GM21737 (cell line): ENCODE results near the gene DBP.
A peak's percentile ranks its signal among the peaks of the same experiment; 100 is the strongest.
"Not testable (repeated sequence)": the region's sequence is repeated elsewhere in the genome, so short reads cannot be mapped to it uniquely, and the experiment has no call there.

Experiments used
- ATAC-seq: cut with Tn5 transposase; IDR thresholded peaks from one replicate; pipeline ENCODE4 v1.9.1; 2021; ENCODE audit warnings: mild to moderate bottlenecking, moderate library complexity; ENCODE audit not compliant: unreplicated experiment

The DBP gene

GRCh38 chr19:48668761-48669160 lies 31.6 kb upstream of the DBP start:
- ATAC-seq = no peak

- ATAC-seq = no peak
Observed at GRCh38 chr19:48668332-48668731, 31.2 kb upstream of the DBP start.

GRCh38 chr19:48665786-48666185 lies 28.6 kb upstream of the DBP start:
- ATAC-seq = no peak

- no peak for ATAC-seq
Observed at GRCh38 chr19:48664476-48664875, 27.3 kb upstream of the DBP start.

- no peak for ATAC-seq
Observed at GRCh38 chr19:48663667-48664066, 26.5 kb upstream of the DBP start.

- ATAC-seq = no peak
Observed at GRCh38 chr19:48661711-48662090, 24.5 kb upstream of the DBP start.

GRCh38 chr19:48660852-48661710 lies 23.9 kb upstream of the DBP start:
- ATAC-seq = peak; percentile 82

GRCh38 chr19:48659768-48660167 lies 22.6 kb upstream of the DBP start:
- no peak for ATAC-seq

GRCh38 chr19:48658483-48658882 lies 21.3 kb upstream of the DBP start:
- no peak for ATAC-seq

GRCh38 chr19:48657828-48658227 lies 20.6 kb upstream of the DBP start:
- not testable (repeated sequence) for ATAC-seq

GRCh38 chr19:48656840-48657474 lies 19.8 kb upstream of the DBP start:
- no peak for ATAC-seq

GRCh38 chr19:48654299-48655059 lies 17.3 kb upstream of the DBP start:
- no peak for ATAC-seq

GRCh38 chr19:48651683-48652048 lies 14.5 kb upstream of the DBP start:
- no peak for ATAC-seq

- ATAC-seq = no peak
Observed at GRCh38 chr19:48650974-48651682, 13.9 kb upstream of the DBP start.

- no peak for ATAC-seq
Observed at GRCh38 chr19:48648134-48648533, 11.0 kb upstream of the DBP start.

GRCh38 chr19:48646722-48647216 lies 9.6 kb upstream of the DBP start:
- ATAC-seq = no peak

- peak; percentile 76 for ATAC-seq
Observed at GRCh38 chr19:48646001-48646721, 9.0 kb upstream of the DBP start, which contains the start of gene CA11. Gene CA11 (minus strand): TSS chr19:48646187. CDS start chr19:48645632, 555 bp downstream.

- no peak for ATAC-seq
Observed at GRCh38 chr19:48645620-48646000, 8.4 kb upstream of the DBP start.

GRCh38 chr19:48644839-48645619 lies 7.8 kb upstream of the DBP start:
- no peak for ATAC-seq
